Activated CD4-positive, CD25-positive, alpha-beta regulatory T cell treated with anti-CD3 and anti-CD28 coated beads, Interleukin-2, amount 50 U/mL, for 72 hours (primary cell): ENCODE data around the gene SIGLEC9.
A peak's percentile ranks its signal among the peaks of the same experiment; 100 is the strongest.

Experiments used
- DNase-seq: peaks from one replicate; pipeline ENCODE4 v3.0.0; 2021

SIGLEC9 gene

GRCh38 chr19:51097796-51098195, 26.9 kb upstream of the SIGLEC9 start:
- no peak for DNase-seq

GRCh38 chr19:51098365-51099046, 26.2 kb upstream of the SIGLEC9 start:
- DNase-seq = no peak

GRCh38 chr19:51099047-51099382, 25.7 kb upstream of the SIGLEC9 start:
- DNase-seq = no peak

GRCh38 chr19:51100601-51101000, 24.1 kb upstream of the SIGLEC9 start:
- DNase-seq = no peak

GRCh38 chr19:51101171-51101865, 23.4 kb upstream of the SIGLEC9 start:
- no peak for DNase-seq

GRCh38 chr19:51102991-51103390, 21.7 kb upstream of the SIGLEC9 start:
- DNase-seq = no peak

GRCh38 chr19:51103926-51104341, 20.8 kb upstream of the SIGLEC9 start:
- no peak for DNase-seq

GRCh38 chr19:51107406-51108065, 17.2 kb upstream of the SIGLEC9 start:
- no peak for DNase-seq

GRCh38 chr19:51108066-51108804, 16.5 kb upstream of the SIGLEC9 start, which contains the start of gene CTU1:
TSS of gene CTU1 (minus strand) at chr19:51108409. CDS start at chr19:51104569, 3,840 bp downstream.
- peak; percentile 94 for DNase-seq

GRCh38 chr19:51108805-51109146, 15.9 kb upstream of the SIGLEC9 start:
- no peak for DNase-seq

- no peak for DNase-seq
Observed at GRCh38 chr19:51110666-51110971, 14.1 kb upstream of the SIGLEC9 start.

- no peak for DNase-seq
Observed at GRCh38 chr19:51111606-51112005, 13.1 kb upstream of the SIGLEC9 start.

- no peak for DNase-seq
Observed at GRCh38 chr19:51114087-51114729, 10.5 kb upstream of the SIGLEC9 start.

- DNase-seq = no peak
Observed at GRCh38 chr19:51116736-51117286, 7.9 kb upstream of the SIGLEC9 start.

GRCh38 chr19:51119101-51119500, 5.6 kb upstream of the SIGLEC9 start:
- DNase-seq = no peak

GRCh38 chr19:51119611-51120010, 5.1 kb upstream of the SIGLEC9 start:
- DNase-seq = no peak

GRCh38 chr19:51120160-51120559, 4.5 kb upstream of the SIGLEC9 start:
- DNase-seq = no peak

GRCh38 chr19:51121257-51121656, 3.4 kb upstream of the SIGLEC9 start:
- DNase-seq = no peak

GRCh38 chr19:51122112-51122981, 2.4 kb upstream of the SIGLEC9 start:
- DNase-seq = no peak

- no peak for DNase-seq
Observed at GRCh38 chr19:51123381-51123800, 1.3 kb upstream of the SIGLEC9 start.

GRCh38 chr19:51123802-51124201, 904 bp upstream of the SIGLEC9 start:
- DNase-seq = no peak

- no peak for DNase-seq
Observed at GRCh38 chr19:51124216-51124615, 490 bp upstream of the SIGLEC9 start.
